ENCODE results near the gene PTN.
"Not testable (repeated sequence)": the region's sequence is repeated elsewhere in the genome, so short reads cannot be mapped to it uniquely, and the experiment has no call there.

The PTN gene

DNA sequence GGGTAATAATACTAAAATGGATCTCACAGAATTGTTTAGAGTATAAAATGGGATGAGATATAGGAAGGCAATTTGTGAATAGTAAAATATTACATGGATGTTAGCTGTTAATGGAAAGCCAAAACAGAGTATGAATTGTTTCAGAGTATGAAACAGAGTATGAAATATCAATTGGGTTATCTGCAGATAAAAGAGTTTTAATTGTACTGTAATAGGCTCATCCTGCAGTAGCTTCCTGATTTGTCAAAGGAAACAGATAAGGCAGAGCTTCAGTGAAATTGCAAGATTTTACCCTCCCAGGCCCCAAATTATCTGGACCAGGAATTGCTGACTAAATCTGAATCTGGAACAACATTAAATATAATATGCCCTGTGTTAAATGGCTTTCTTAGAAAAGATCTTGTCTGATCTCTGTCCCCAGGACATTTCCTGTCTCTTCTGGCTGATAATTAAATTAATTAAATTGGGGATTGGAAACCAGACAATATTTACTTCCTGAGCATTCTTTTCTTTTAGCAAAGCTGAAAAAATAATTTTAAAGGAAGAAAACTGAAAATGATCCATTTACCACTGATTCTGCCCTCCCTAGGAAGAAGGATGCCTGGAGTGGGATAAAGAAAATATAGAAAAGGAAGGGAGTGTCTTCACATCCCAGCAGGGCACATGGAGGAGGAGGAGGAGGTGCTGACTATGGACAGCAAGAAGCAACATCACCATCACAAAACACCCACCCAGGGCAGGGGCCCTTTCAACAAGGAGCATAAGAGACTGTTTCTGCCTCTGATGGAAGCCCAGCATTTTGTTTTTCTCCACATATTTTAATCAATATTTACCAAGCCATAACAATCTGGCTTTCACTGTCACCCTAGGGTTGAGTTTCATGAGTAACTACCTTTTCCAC lies 18.5 kb downstream of the PTN start:
- no peak for DNase-seq

DNA sequence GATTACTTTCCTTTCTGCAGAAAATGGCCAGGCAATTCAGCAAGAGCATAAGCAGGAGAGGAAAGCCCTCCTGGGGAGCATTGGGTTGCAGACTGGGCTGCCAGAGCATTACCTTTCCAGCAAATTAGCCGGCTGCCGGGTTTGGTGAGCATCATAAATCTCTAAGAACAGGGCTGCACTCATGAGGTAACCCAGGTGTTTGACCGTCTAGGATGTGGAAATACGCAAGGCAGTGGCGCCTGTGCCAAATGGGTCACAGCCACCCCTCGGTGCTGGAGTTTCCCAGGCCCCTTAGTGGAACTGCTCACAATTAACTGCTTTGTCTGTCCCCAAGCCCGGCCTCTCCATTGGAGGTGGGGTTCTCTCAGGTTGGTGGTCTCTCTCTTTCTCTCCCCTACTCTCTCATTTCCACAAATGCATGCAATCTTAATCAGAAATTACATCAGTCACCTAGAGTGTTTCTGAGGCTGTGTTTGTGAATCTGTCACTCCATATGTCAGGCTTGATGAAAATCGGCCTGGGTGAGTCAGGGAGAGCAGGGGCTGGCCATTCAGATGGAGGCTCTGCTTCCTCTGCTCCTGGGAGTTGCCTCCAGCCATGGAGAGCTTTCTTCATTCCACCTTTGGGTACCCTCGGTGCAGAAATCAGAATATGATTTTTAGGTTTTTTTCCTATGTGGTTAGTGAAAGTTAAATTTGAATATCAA lies 26.7 kb downstream of the PTN start:
- DNase-seq = no peak

DNA sequence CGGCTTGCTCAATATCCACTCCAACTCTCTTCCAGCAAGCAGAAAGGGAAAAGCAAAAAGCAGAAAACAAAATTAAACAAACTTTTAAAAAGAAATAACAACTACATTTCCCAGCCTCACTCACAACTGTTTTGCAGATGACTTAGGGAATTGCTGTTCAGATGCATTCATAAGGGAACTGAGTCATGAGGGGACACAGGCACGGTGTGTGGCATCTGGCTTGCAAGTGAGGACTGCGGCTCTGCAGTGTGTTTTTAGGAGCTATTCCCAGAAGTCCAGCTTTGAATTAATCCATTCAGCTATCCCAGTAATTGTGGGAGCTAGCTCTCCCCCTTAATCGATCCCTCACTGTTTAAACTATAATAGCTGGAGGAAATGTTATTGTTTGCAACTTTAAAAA lies 30.3 kb downstream of the PTN start:
- DNase-seq = no peak

DNA sequence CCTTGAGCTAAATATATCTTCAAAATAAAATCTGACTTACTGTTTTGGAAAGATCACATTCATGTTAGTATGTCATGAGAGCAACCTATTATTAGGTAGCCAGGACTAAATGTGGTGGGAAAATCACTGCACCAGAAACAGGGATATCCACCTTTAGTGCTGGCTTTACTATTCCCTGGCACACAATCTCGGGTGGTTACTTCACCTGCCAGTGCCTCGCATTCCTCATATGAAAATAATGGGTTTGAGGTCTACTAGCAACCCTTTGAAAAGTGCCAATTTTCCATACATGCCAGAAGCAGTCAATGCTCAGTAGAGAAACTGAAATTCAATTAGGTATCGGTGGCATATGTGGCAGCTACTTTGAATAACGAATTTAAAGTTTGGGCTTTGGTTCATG lies 36.8 kb downstream of the PTN start:
- DNase-seq = no peak

DNA sequence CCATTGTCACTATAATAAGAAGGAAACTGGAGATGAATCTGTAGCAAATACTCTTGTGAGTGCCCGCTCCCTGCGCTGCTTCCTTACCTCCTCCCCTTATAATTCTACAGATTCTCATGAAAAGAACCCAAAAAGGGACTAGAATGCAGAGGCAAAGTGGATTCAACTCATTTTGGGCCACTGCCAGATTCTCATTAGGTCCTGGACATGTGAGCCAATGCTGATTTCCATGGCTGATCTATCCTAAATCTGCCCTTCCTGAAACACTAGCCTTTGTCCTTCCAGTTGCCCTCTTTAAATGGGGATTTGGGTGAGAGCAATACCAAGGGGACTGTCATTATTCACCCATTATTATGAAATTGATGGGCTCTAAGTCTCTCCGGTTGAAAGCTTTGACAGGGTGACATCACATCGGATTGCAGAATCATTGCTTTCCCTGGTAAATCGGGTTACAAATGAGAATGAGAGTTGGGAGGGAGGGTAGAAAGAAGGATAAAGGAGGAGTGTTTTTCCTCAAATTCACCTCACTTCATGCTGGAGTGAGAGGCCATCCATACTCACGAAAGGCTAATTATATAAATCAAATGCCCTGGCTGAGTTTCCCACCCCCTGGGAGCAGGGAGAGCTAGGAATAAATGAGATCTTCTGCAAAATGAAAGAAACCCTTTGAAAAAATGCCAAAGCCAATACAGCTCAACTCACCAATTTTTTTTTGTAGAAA lies 37.5 kb downstream of the PTN start:
- DNase-seq = no peak

DNA sequence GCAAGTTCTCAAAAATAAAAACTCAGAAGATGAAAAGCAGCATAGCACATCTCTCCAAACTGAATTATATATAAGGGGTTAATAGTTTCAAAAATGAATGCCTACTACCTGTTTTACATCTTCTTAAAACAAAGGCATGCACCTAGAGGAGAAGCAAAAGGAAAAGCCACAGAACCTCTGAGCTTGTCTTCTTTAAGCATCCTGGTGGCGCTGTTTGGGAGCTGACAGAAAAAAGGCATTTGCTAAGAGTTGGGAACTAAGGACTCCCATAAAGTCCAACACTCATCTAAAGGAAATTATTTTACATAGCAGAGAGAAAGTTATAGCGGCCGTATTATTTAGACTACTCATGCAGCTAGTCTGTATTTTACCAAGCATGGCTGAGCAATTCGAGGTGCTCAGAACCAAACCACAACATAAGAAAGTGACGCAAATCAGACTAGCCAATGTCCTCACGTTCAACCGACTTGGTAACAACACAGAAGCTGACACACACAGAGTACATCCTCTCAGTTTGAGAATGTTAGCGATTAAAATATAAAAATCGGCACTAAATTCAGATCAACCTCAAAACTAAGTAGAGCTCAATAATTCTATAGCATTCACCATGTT lies 38.8 kb downstream of the PTN start:
- DNase-seq = no peak

DNA sequence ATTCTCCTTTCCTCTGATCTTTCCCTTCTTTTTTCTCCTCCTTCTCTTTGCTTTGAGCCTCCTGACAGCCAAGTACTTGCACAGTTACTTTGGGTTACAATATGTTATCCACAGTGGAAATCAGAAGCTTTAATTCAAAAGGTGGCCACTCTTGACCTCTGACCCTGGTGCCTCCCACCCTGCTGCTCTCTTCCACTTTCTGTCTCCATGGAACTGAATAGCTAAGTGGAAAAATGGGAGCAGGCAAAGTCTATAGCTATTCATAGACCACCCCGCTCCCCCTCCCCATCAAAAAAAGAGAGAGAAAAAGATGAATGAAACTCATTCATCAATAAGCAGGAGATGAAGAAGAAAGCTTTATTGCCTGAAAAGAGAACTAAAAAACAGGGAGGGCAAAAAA lies 39.4 kb downstream of the PTN start:
- no peak for DNase-seq

DNA sequence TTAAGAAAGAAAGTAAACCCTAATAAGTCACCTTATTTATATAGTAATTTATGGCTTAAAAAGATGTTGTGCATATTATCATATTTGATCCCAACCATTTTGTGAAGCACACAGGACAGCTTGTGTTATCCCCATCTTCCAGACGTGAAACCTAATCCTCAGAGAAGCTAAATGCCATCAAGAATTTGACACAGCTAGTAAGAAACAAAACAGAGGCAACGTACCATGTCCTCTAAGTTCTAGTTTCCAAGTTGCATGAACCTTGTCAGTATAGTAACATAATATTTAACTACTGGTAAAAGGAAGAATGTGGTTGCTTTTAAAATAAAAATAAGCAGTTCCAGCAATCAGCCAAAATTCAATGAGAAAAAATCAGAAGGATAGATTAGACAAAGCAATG lies 41.5 kb downstream of the PTN start:
- no peak for DNase-seq

DNA sequence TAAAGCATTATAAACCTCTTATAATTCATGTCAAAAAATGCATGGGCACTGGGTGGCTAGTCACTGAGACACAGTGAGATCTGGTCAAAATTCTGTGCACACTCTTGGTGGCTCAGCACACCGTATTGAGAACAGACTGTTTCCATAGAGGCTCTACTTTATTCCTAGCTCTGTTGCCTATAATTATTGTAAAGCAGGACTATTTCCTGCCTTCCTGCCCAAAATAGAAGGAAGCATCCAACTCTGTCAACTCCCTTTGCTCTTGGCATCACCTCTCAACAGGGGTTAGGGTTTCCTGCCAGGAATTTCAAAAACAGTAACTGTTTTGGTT lies 45.1 kb downstream of the PTN start:
- DNase-seq = no peak

DNA sequence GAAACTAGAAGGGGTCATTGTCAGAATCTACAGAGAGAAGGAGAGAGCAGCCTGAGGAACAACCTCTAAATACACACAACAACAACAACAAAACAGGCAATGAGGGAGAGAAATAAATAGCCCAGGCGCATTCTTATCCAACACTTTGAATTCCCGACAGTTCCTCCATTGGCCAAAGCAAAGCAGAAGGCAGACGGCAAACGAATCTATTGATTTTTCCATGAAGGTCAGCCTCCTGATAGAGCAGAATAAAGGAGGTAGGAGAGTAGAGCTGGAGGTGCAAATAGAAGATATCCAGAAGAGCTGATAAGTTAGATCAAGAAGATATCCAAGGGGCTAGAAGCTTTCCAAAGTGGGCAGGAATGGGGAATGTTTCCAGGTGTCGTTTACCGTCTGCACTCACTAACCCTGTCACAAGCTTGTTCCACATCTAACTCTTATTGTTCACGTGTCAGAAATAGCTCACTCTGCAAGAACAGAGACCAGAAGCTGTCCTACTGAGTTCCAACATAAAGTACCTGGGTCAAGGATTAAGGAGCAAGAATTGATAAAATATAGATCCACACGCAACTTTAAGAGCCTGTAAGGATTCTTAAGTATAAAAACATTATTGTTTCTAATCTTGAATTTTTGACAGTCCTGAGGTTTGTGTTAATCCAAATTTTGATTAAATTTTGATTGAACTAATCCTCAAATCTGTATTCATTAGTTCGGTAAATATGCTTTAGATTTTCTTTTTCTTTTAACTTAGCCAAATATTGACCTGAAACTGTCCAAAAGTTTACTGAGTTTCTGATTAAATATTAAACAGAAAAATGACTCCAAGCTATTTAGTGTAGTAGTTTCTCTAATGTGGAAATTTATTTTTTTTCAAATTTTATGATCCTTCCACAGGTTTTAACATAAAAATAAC lies 45.7 kb downstream of the PTN start:
- no peak for DNase-seq

DNA sequence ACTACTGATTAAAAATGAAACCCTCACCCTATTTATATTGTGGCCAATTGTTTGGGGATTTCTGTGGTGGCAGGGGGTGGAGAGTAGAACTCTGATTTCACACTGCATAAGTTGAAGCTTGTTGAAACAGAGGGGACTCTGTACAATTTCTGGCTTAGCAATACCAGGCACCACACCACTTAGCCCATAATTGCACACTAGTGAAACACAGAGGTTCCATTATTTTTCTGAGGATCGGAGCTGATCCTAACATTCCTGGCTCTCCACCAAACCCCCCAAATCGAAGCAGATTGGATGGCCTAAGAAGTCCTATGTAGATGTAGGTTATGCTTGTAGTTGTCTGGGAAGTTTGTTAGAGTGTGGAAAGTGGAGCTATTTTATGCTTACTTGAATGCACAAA lies 47.0 kb downstream of the PTN start:
- DNase-seq = no peak

DNA sequence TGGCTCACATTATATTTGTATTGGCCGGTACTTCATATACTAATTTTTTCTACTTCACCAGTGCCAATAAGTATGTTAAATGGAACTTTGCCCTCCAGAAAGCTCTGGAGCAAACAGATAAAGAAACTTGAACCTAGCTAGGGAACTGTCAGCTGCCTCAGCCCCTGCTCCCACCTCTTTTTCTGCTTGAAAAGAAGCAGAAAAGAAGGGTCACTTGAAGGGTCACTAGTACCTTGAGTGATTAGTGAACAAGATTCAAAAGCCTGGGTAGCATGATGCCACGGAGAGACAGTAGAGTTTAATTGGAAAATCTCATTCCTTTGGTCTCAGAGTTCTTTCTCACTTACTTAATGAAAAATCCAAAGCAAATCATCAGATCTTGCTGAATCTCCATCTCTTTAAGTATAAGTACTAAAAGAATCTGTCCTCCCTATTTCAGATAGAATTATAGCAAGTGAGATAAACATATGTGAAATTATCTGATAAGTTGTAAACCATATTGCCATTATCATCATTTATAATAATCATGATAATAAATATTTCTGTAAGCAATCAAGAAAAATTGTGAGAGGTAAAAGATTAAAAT lies 47.7 kb downstream of the PTN start:
- DNase-seq = no peak

DNA sequence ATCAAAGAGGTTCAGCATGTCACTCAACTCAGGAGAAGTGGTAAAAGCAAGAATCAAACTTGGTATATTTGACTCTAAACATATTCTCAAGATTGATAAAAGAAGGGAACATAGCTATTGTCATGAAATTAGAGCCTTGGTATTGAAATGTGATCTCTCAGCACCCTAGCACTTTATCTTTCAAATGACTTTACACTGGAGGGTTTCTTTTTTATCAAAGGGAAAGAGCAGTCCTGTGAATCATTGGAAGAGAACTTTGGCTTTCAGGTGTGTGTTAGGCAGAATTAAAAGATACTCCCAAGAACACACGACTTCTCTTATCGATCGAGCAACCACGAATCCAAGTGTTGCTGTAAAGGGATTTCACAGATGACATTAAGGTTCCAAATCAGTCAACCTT lies 54.4 kb downstream of the PTN start:
- DNase-seq = no peak

DNA sequence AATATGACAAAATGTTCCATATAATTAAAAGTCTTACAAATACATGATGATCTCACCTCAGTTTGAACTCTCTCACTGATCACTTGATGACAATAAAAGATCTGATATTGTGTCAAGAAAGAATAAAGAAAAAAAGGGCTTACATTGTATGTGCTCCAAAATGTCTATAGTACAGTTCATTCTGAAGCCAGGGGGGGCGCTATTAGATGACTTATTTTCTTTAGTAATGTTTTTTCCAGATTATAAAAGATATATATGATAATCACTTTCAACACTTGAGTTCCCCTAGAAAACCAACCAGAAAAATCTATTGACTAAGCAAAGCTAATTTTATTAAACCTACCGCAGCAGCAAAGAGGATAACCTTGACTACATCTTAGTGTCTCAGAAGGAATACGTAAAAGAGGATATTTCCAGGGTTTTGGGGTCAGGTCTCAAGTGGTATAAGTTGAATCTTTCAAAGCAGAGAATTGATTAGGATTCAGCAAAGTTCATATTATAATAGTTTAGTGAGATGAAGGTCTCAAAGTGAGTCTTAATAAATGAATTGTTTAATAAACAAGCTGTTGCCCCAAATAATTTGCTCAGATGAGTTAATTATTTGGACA lies 55.8 kb downstream of the PTN start:
- no peak for DNase-seq

DNA sequence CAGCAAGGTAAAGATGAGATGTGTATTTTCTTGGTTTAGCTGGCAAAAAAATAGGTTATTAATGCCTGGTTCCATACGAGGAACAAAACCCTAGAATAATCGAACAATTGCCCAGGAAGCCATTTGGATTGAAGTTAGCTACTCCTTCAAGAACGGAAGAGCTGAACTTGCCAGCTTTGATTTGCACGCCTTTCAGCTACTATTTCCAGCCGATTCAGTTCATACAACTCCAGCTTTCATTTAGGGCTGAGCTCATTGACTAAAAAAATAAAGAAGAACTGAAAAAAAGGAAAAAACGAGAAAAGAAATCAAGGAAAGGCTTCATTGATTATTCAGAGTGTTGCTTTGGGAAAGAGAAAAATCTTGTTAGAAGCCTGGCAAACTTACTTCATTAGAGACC lies 60.4 kb downstream of the PTN start:
- no peak for DNase-seq

DNA sequence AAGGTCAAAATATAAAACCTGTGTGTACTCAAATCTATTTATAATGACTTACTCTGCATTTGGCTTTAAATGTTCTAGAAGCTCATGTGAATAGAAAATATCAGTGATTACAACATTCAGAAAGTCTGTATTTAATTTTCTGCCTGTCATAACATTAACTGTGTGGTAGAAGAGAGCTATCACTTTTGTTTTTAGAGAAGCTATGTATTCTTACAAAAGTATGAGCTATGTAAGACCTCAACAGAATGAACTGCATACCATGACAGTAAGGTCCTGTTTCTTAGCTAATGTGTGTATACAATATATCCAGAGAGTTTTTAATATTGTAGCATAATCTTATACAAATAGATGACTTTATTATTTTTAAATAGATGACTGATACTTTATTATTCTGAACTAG lies 61.5 kb downstream of the PTN start:
- no peak for DNase-seq

DNA sequence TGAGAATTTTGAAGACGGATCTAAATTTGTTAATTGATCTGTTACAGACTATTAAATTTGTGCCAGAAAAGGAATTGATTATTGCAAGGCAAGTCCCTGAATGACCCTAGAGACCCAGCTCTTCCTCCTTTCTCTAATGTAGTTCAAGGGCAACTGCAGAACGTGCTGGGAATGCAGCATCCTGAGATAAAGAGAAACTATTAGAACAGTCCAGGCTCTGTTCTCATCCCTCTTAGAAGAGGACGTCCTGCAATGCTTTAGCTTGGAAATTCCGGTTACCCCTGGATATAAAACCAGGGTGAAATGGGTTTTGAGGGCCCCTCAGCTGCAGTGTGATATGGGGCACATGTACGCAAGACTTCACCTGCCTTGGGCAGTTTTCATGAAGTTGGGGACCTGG lies 67.3 kb downstream of the PTN start:
- no peak for DNase-seq

DNA sequence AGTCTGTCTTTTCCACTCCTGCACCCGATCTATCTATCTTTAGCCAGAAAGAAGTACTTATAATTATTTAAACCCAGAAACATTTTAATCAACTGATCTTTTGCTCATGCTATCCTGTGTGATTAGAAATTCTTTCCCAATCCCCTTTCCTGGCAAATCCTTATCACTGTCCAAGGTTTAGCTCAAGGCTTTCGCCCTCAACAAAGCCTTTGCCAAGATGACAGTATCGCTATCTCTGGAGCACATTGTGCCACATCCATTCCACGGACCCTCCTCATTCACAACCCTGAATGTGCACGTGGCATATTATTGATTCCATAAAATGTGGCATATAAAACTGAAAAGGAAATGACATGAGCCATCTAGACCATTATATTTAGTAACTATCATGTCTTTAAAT lies 71.3 kb downstream of the PTN start:
- no peak for DNase-seq

DNA sequence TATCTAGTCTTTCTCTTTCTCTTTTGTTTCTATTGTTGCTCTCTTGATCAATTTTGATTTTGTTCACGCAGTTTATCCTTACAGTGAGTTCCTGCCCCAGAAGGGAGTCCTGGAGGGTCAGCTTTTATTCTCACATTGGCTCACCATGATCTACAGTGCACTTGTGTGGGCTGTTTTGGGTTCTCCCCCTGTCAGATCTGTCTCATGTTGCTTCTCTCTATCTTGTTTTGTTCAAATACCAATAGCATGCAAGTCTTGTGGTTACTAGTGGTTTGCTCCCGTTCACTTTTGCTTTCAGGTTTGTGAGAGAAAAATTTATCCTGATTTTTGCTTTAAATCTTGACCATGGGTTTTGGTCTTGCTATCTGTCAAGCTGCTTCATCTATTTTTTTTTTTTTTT lies 74.3 kb downstream of the PTN start:
- no peak for DNase-seq

DNA sequence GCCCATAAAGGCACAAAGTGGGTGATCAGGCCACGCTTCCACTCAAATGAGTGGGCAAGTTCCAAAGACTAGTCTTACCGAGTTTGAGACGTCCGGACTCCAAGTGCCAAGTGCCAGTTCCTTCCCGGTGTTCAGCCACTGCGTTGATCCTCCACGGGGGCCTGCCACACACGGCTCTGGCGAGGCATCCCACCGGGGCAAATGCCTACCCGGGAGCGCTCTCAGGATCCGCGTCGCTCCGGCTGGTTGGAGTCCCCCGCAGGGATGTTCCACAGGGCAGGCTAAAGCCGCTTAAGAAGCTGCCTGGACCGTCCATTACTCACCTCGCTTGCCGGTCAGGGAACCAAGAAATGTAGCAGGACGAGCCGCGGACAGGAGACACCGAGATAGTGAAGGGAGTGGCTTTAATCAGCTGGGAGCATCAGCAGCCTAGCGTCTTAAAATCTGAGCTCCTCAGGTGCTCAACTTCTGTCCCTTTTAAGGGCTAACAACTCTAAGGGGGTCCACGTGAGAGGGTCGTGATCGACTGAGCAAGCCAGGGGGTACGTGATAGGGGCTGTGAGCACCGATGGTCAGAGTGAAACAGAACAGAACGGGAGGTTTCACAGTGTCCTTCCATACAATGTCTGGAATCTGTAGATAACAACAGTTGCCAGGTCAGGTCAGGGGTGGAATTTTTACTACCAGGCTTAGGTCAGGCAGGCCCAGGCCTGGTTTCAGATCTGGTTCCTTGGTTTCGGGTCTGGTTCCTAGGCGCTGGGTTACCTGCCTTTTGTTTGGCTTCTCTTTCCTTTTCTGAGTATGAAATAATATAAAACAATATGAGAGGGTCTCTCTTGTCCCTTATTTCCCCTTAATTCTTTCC lies 75.3 kb downstream of the PTN start:
- DNase-seq = not testable (repeated sequence)

DNA sequence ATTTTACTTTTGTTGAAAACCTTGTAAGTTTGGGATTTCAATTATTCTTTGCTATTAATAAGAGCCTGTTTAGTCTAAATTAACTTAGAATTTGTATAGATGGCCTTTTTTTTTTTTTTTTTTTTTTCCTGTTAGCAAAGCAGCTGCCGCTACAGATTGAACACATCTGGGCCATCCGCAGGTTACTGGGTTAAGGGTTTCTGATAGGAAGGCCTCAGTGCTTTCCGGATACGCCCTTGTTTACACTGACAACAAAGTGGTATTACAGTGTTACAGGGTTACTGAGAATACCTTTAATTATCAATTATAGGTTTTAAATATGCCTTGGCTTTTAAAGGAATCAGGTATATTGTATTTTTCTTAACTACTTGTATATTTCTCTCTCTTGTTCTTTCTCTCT lies 76.8 kb downstream of the PTN start:
- DNase-seq = no peak

Data from amniotic stem cell (primary cell).